ENCODE measurements around the gene ARHGAP6.
"Not testable (repeated sequence)": the region's sequence is repeated elsewhere in the genome, so short reads cannot be mapped to it uniquely, and the experiment has no call there.

DNA sequence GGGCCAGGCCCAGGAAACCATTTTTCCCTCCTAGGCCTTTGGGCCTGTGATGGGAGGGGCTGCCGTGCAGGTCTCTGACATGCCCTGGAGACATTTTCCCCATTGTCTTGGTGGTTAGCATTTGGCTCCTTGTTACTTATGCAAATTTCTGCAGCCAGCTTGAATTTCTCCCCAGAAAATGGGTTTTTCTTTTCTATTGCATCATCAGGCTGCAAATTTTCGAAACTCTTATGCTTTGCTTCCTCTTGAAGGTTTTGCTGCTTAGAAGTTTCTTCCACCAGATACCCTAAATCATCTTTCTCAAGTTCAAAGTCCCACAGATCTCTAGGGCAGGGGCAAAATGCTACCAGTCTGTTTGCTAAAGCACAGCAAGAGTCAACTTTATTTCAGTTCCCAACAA, 430.3 kb downstream of the ARHGAP6 start:
- TF ChIP-seq, protein P1, sequence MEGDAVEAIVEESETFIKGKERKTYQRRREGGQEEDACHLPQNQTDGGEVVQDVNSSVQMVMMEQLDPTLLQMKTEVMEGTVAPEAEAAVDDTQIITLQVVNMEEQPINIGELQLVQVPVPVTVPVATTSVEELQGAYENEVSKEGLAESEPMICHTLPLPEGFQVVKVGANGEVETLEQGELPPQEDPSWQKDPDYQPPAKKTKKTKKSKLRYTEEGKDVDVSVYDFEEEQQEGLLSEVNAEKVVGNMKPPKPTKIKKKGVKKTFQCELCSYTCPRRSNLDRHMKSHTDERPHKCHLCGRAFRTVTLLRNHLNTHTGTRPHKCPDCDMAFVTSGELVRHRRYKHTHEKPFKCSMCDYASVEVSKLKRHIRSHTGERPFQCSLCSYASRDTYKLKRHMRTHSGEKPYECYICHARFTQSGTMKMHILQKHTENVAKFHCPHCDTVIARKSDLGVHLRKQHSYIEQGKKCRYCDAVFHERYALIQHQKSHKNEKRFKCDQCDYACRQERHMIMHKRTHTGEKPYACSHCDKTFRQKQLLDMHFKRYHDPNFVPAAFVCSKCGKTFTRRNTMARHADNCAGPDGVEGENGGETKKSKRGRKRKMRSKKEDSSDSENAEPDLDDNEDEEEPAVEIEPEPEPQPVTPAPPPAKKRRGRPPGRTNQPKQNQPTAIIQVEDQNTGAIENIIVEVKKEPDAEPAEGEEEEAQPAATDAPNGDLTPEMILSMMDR (IDR thresholded peaks at IDR 0.05) = not testable (repeated sequence)
- TF ChIP-seq POLR2A (IDR thresholded peaks at IDR 0.05) = not testable (repeated sequence)

Data from ovary (tissue), 3 donors.